Measurements from ENCODE around the gene WRNIP1.
"Not testable (repeated sequence)": the region's sequence is repeated elsewhere in the genome, so short reads cannot be mapped to it uniquely, and the experiment has no call there.

WRNIP1 gene

DNA sequence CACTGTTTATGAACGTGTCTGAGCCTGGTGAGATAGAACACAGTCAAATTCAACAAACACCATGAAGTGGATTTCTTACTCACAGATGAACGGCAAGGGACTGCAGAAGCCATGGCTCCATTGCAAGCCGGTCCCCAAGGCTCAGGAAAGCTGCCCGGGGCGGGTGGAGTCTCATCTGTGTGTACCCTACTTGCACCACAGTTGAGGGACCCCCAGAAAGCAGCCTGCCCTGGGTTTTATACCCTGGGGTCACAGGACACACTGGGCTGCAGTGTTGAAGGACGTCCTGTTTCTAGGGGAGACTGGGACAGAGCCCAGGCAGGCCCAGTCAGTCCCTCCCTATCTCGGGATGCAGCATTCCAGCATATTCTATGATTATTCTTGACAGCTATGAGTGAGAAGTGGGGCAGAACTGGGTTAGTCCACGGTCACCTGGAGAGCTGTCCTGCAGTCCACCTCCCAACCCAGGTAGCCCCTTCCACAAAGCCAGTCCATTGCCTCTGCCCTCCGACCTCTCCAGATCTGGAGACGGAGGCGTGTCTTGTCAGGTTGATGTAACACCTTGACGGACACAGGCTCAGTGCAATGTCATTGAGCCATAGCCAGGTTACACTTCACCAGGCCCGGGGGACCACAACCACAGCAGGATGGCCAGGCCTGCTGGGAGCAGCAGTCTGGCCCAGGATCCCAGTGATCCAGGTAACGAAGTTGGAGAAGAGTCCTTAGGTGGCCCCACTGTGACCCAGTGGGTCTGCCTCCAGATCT lies 35.5 kb downstream of the WRNIP1 start:
- peak in 1 of 10 donors; percentile 76 for DNase-seq
- intact Hi-C loops (cut with DNase I), result no loop called here

DNA sequence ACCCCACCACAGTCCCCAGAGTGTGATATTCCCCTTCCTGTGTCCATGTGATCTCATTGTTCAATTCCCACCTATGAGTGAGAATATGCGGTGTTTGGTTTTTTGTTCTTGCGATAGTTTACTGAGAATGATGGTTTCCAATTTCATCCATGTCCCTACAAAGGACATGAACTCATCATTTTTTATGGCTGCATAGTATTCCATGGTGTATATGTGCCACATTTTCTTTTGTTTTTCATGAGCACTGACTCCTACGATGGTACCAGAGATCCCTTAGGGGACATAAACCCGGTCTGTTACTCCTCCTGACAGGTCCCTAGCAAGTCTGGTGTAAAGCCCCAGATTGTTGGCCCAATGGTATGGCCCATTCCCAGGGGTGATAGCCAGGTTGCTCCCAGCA lies 36.5 kb downstream of the WRNIP1 start:
- intact Hi-C loops (cut with DNase I); DNase-seq: not testable (repeated sequence)

DNA sequence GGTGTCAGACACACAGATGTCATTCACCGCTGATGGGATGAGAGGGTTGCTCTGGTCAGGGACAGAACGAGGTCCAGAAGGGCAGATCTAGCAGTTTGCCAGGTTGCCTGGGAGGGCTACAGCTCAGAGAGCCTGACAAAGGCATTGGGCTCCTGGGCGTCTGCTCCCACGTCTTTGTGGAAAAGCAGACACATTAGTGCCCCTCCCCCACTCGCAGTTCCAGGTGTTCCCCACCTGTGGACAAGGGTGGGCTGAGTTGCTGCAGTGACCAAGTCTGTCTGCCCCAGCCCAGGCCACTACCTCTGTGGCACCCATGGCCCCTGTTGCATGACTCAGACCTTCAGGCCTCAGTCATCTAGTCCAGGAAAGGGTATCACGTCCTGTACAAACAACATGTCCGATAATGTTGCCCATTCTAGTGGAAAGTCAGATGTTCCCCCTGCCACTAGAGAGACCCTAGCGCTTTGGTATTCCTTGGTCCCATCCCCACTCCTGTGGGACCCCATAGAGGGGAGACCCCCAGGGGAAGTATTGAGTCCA lies 37.4 kb downstream of the WRNIP1 start:
- intact Hi-C loops (cut with DNase I), result no loop called here
- DNase-seq, result no peak

DNA sequence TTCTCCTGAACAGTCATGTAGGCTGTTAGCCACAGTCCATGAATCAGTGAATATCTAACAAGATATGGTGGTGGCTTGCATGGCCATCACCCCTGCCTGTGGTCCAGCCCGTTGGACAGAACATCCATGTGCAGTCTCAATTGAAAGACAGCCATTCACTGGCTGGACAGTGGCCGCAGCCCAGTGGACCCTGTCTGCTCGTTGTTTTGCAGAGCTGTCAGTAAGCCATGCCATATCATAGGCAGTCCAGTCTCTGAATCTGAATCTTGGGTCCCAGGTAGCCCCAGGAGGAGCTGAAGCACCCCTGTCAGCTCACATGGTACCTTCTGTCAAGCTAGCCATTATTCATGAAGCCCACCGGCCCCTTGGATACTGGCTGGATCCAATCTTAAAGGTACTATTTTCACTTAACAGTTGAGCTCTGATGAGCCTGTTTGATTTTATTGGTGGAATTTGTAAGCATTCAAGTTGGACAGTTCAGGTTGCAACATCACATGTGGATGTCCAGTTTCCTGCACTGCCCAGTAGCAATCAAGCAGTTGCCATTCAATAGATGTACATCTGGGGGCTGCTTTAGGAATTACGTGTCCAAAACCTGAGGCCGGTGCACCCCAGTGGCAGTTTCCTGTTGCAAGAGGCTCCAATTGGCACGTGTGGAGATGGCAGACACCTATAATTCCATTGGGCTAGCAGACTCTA lies 38.7 kb downstream of the WRNIP1 start:
- DNase-seq, result no peak
- intact Hi-C loops (cut with DNase I), result no loop called here

DNA sequence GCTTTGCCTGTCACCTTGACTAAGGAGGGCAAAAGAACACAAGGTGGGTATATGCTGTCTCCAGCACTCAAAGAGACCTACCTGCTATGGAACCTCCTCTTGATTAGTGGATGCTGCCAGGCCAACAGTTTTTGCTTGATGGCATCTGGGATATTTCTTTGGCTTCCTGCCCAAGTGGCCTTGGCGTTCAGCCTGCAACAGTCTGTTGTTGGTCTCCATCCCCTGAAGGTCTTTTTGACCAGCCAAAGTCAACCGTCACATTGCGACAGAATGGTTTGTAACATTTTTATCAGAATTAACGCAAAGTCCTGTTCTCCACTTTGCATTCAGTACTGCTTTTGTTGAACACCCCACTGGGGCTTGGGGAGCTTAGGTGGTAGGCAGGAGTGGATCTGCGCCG lies 39.3 kb downstream of the WRNIP1 start:
- intact Hi-C loops (cut with DNase I), result no loop called here
- peak in 1 of 10 donors; percentile 23 for DNase-seq

DNA sequence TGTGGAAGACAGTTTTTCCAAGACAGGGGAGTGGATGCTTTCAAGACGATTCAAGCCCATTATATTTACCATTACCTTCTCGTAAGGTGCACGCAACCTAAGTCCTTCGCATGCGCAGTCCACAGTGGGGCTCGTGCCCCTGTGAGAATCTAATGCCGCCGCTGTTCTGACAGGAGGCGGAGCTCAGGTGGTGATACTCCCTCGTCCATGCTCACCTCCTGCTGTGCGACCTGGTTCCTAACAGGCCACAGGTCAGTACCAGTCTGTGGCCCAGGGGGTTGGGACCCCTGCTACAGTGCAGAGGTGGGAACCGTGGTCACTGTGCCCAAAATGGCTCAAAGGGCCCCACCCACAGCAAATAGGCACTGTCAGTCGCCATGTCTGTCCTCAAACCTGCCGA lies 39.8 kb downstream of the WRNIP1 start:
- DNase-seq, result peak in 1 of 10 donors; percentile 73
- intact Hi-C loops (cut with DNase I), result no loop called here

DNA sequence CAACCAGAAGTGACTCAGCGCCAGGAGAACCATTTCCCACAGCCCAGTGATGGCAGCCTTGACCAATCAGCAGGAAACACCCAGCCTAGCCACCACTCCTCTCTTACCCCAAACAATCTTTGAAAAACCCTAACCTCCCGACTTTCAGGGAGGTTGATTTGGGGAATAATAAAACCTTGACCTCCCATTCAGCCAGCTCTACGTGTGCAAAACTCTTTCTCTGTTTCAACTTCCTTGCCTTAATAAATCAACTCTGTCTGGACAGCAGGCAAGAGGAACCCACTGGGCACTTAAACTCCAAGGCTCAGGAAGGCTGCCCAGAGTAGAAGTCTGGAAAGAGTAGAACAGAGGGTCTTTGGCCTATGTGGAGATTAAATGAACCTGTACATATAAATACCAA lies 41.5 kb downstream of the WRNIP1 start:
- DNase-seq, result peak in 1 of 10 donors; percentile 5
- intact Hi-C loops (cut with DNase I), result no loop called here

DNA sequence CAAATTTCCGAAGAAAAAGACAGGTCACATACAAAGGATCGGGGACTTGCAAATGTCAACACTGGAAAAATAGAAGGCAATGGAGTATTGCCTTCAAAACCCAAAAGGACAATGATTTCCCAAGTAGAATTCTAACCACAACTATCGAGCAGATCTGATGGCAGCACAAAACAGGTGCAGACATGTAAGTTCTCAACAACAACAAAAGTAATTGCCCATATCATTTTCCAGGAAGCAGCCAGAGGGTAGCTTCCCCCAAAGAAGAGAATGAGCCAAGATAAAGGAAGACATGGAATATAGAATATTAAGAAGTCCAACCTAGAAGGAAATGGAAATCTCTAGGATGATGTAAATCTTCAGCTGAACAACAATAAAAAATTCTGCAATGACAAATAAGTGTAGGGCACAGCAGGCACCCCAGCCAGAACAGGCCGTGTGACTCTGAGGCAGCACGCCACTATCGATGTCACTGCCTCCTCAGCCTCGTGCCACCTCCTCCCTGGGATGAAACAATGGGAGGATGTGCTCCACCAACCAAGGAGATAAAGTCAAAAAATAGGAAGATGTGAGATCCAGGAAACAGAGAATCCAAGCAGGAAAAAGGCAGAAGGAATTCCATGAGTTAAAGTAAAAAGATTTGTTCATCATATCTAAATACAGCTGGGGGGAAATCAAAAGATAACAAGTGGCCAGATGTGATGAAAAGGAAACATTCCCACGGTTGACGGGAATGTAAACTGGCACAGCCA lies 42.3 kb downstream of the WRNIP1 start:
- intact Hi-C loops (cut with DNase I), result no loop called here
- DNase-seq, result peak in 3 of 10 donors; percentile 41 to 87 (median 45)

DNA sequence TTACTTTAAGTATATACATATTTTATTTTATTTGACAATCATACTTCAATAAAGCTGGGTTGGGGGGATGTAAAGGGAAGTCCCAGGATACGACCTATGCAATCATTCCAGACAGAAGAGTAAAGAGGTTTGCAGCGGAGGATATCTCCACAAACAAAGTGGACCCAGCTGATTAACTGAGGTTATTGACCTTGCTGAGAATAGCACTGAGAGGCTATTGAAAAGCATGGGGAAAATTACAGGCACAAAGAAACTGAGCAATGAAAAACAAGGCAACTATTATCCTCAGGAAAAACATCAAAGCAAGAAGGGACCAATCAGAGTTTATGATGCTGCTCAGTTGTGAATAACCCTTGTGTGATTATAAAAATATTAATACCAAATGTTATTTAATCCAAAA lies 43.8 kb downstream of the WRNIP1 start:
- intact Hi-C loops (cut with DNase I), result no loop called here
- no peak for DNase-seq

DNA sequence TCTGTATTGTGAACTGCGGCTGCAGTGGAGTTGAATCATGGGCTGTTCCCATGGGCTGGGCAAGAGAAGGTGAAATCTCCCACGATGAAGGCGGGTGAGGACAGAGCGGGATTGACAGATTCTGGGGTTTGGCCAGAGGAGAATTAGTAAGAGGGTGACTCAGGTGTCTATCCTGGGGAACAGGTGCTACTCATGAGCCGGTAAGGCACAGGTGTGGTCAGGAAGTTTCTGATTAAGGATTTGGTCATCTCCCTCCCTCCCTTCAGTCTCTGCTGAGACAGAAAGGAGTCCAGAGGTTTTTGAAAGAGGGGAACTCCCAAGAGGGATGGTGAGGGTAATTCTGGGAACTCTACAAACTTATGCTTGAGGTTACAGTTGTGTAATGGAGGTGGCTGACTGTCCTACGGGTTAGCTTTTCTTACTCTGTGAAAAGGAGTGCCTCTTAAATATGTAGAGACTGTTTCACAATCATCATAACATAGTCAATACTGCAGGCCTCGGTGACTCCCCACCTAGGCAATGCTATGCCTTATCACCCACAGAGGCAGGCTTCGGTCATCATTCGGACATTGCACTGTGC lies 45.0 kb downstream of the WRNIP1 start:
- intact Hi-C loops (cut with DNase I), result no loop called here
- peak in 1 of 10 donors; percentile 8 for DNase-seq

DNA sequence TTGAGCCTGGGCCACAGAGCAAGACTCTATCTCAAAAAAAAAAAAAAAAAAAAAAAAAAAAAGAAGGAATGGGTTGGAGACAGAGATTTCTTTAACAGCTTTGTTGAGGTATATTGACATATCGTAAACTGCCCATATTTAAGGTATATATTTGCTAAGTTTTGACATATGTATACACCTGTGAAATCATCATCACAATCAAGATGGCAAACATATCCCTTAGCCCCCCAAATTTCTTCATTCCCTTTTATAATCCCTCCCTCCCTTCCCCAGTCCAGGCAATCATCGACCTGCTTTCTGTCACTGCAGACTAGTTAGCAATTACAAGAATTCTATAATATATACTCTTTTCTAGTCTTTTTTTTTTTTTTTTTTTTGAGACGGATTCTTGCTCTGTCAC lies 47.5 kb downstream of the WRNIP1 start:
- intact Hi-C loops (cut with DNase I), result no loop called here
- no peak for DNase-seq

DNA sequence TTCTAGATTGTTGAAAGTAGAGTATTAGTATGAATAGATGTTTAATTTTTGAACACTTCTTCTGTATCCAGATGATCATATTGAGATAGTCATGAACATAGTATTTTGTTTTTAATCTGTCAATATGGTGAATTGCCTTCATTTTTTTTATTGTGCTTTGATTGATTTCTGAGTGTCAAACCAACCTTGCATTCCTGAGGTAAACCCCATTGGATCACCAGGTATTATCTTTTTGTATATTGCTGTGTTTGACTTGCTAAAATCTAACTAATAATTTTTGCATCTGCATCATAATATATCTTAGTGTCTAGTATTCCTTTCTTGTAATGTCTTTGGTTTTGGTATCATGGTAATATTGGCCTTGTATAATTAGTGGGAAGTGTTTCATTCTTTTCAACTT lies 51.0 kb downstream of the WRNIP1 start:
- DNase-seq, result no peak
- intact Hi-C loops (cut with DNase I), result no loop called here

DNA sequence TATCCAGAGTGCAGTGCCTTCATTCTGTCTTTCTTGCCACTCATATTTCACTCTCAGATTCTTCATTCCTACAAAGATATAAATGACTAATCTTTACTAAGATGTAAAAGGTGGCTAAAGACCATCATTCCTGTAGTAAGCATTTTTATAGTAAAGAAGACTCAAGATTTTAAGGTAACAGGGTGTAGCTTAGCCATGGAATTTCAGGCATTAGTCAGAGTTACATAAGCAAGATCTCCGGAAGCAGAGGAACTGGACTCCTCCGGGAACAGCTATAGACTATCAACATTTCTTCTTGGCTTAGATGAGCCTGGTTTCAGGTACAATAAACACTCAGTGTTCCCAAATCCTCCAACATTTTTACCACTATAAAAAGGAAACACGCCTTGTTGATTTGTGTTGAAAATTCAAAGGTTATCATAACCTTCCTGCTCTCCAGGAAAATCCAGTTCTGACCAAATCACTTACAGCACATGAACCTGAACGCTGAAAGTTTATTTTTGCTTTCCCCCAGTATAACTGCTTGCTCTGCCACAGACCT lies 52.8 kb downstream of the WRNIP1 start:
- intact Hi-C loops (cut with DNase I), result no loop called here
- no peak for DNase-seq

DNA sequence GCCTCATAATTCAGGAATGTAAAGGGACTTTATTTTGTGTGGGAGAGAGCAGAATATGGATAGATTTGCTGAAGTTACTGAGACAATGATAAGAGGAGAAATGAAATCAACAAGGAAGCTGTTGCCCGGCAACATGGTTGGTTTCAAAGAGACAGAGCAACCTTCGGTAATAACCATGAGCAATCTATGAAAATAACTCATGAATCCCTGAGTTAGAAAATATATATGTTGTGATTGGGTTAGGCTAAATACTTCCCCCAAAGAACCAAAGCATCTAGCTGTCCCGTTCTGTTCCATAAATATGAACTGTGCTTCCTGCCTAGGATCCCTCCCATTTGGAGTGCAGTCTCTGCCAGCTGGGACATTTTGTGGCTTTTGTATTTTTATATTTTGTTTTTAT lies 53.4 kb downstream of the WRNIP1 start:
- no peak for DNase-seq
- intact Hi-C loops (cut with DNase I), result no loop called here

DNA sequence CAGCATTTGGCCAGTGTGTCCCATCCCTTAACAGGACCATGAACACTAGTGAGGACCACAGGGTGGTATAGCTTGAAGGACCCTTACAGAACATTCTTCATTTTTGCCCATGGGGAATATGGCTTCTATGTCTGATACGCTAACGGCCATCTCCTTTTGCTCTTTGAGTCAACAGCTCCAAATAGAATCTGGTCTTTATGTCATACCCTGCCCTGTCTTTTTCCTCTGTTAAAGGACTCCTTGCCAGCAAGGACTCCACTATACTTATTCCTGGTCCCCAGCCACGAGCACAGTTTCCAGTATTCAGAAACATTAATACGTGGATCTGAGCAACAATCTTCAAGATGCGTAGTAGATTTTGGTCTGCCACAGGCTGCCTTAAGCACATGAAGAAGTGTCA lies 53.9 kb downstream of the WRNIP1 start:
- intact Hi-C loops (cut with DNase I), result no loop called here
- DNase-seq, result no peak

DNA sequence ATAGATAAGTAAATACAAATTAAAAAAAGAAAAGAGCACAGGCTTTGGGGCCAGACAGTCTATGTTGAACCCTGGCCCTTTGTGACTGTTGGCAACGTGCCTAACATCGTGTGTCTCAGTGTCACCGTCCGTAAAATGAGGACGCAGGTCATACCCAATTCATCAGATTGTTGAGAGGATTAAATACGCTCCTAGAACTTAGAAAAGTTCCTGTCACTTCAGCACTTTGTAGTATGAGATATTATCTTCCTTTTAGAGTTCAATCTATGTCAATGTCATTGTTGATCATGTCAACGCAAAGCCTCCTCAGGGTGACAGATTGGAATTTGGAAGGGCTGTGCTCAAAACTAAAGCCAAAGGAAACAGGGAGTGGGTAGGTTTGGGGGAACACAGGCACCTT lies 54.8 kb downstream of the WRNIP1 start:
- no peak for DNase-seq
- intact Hi-C loops (cut with DNase I), result no loop called here

DNA sequence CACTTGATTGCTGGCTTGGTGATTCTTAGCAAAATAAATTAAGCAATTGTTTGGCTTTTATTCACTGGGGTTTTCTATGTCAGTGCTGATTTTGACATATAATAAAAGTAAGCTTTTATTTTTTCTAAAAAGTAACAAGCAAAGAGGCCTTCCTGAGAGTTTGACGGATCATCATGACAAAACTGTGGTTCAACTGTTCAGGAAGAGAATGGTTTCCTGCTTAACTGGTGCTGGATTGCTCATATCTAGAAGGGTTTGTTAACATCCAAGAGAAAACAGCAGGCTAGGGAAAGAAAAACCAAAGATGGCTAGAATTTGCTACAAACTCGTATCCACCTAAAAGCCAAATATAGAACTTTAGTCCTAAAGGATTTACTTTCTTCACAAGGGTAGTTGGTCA lies 55.2 kb downstream of the WRNIP1 start:
- no peak for DNase-seq
- intact Hi-C loops (cut with DNase I), result no loop called here

DNA sequence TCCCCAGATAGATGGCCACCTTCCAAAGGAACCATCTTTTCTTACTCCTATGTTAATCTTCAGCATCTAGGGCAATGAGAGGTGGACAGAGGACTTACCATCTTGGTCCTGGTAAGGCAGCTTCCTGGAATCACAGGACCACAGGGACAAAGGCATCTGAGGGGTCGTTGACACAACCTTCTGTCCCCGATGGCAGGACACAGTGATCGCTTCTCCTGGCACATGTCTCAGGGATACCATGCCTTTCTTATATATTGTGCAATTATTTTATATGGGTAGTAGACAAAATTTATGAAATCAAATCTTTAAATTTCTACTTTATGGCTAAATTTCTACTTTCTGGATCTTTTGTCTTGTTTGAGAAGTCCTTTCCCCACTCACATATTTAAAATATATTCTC lies 56.4 kb downstream of the WRNIP1 start:
- intact Hi-C loops (cut with DNase I), result no loop called here
- no peak for DNase-seq

DNA sequence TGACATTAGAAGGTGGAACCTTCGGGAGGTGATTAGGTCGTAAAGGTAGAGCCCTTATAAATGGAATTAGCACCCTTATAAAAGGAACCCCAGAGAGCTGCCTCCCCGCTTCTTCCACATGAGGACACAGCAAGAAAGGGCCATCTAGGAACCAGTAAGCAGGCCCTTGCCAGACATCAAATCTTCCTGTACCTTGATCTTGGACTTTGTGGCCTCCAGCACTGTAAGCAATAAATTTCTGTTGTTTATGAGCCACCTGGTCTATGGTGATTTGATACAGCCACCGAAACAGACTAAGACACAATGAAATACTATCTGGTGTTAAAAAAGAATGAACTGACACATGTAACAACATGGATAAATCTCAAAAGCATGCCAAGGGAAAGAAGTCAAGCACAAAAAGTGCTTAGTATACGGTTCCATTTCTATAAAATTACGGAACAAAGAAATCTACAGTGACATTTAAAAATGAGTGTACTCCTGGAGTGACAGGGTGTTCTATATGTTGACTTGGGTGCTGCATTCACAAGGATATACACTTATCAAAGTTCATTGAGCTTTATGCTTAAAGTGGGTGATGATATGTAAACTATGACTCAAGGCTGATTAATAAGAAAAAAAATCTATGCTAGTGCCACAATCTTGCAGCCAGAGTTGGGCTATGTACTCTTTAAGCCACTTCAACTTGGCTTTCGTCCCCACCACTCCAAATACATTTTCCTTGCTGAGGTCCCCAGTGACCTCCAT lies 58.1 kb downstream of the WRNIP1 start:
- intact Hi-C loops (cut with DNase I), result no loop called here
- DNase-seq, result no peak

DNA sequence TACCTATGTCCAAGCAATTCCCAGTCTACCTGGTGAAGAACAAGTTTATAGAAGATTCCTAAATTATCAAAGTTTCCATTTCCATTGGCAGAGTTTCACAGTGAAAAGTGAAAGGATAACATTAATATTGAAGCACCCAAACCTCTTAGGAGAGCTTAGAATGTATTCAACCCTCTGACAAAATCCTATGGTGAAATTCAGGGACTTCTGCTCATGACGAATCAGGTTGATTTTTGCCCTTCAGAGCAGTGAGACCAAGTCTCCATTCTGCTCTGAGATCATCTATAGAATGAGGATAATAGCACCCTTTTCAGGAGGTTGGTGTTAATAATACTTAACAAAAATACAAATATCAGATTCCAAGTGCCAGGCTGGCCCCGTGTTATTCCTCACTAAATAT lies 60.9 kb downstream of the WRNIP1 start:
- DNase-seq, result no peak
- intact Hi-C loops (cut with DNase I), result no loop called here
